GM12801 (cell line): ENCODE measurements around the gene FPR1.

Experiments
- TF ChIP-seq, protein P1 (sequence below): IDR thresholded peaks from one replicate; pipeline ENCODE4 v1.5.1; 2011; ENCODE audit warnings: control low read depth; ENCODE audit not compliant: insufficient read length; ENCODE audit errors: extremely low read depth

The FPR1 gene

DNA sequence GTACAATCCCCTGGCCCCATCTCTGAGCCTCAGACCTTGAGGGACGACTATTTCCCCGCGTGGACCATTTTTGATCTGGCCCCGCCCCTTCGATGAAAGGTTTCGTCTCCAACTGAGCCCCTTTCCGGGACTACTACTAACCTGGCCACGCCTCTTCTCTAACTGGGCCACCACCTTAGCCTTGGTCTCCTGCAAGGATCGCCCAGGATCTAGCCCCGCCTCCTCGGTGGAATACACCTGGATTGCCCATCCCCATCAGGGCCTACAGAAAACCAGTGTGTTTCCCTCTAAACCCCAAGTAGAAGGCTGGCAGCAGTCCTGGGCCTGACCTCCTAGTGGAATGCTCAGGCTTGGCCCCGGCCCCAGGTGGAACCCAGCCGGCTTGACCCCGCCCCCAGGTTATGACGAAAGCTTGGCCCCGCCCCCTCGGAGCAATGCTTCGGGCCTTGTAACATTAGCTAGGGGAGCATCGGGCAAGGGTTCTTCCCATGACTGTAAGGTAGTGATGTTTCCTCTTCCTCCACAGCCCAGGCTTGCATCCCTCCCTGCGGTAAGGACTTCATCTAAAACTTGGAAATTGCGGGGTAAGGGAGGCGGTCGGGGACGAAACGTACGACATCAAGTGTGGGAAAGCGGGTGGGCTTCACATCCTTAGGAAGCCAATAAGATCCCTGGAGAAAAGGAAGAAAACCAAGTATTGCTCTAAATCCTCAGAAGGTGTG is 49.4 kb downstream of the FPR1 start:
- TF ChIP-seq, protein P1, sequence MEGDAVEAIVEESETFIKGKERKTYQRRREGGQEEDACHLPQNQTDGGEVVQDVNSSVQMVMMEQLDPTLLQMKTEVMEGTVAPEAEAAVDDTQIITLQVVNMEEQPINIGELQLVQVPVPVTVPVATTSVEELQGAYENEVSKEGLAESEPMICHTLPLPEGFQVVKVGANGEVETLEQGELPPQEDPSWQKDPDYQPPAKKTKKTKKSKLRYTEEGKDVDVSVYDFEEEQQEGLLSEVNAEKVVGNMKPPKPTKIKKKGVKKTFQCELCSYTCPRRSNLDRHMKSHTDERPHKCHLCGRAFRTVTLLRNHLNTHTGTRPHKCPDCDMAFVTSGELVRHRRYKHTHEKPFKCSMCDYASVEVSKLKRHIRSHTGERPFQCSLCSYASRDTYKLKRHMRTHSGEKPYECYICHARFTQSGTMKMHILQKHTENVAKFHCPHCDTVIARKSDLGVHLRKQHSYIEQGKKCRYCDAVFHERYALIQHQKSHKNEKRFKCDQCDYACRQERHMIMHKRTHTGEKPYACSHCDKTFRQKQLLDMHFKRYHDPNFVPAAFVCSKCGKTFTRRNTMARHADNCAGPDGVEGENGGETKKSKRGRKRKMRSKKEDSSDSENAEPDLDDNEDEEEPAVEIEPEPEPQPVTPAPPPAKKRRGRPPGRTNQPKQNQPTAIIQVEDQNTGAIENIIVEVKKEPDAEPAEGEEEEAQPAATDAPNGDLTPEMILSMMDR: no peak

DNA sequence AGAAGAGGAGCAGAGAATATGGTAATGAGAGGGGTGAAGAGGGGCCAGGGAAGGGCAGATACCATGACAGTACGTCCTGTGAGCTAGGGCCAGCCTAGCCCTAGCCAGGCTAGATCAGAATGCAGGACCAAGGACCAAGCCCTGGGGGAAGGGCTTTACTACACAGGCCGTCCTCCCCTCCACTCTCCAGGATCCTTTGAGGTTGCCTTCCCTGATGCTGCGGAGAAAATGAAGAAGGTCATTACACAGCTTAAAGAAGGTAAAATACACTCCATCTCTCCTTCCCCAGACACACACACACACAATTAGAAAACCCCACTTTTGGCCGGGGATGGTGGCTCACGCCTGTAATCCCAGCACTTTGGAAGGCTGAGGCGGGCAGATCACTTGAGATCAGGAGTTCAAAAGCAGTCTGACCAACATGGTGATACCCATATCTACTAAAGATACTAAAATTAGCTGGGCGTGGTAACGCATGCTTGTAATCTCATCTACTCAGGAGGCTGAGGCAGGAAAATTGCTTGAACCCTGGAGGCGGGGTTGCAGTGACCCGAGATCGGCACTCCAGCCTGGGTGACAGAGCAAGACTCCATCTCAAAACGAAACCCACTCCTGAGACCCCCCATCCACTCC is 50.1 kb downstream of the FPR1 start:
- TF ChIP-seq, protein P1: no peak

DNA sequence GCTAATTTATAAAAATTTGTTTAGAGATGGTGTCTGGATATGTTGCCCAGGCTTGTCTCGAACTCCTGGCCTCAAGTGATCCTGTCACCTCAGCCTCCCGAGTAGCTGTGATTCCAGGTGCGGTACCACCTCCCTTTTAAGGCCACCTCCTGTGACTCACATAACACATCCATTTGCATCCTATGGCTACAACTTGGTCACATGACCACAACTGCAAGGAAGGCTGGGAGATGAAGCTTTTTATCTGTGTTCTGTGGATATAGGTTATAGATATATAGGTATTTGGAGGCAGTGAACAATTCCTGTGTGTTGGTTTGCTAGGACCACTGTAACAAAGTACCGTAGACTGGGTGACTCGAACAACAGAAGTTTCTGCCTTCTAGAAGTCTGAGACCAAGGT is 52.5 kb downstream of the FPR1 start:
- TF ChIP-seq, protein P1: no peak

DNA sequence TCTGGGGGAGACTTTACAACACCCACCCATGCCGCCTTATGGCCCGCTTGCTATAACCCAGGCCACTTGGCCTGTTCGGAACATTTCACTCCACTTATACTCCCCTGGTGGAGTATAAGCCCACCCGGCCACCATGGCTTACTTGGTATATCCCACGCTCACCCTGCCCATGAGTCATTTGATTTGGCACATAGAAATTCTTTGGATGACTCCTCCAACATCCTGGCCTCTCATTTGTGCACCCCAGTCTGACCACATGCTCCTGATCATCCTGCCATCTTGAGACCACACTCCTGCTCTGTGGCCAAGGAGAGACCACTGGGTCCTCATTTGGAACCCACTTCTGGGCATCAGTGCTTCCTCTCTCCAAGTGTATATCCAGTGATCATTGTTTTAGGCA is 53.4 kb downstream of the FPR1 start:
- TF ChIP-seq, protein P1: no peak

DNA sequence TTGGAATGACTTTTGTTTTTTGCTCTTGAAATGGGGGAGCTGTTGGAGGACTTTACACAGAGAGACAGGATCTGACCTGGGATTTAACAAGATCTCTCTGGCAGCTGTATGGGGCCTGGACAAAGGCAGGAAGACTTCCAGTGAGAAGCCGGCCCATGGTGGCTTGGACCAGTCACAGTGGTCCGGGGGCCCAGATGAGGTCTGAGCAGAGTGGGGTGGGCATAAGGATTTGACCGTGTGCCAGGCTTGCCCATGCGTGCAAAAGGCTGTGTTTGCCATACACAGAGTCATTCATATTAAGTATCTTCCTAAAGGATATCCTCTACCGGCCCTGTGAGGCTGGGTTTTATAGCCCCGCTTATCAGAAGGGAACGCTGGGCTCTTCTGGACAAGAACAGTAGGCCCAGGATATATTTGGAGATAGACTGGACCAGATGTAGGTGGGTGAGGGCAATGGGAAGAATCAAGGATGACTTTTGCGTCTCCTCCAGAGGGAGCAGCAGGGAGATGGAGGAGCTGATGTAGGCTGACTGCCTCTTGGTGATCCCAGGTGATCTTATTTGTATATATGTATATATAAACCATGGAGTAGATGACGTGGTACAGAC is 54.4 kb downstream of the FPR1 start:
- TF ChIP-seq, protein P1: no peak

DNA sequence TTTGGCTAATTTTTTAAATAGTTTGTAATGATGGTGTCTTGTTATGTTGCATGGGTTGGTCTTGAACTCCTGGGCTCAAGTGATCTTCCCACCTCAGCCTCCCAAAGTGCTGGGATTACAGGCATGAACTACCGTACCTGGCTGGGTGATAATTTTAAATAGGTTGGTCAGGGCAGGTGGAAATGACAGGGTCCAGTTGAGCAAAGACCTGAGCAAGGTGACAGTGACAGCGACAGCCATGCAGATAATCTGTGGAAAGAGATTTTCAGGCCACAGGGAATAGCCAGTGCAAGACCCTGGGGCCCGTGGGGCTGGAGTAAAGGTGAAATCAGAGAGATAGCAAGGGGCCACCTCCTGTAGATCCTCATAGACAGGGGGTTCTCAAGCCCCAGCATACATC is 55.1 kb downstream of the FPR1 start:
- TF ChIP-seq, protein P1: no peak
